ENCODE measurements around the gene FAM98A. TPM values are rescaled to one million over a fixed set of nuclear protein-coding genes. Genes with fewer than 3 reads are reported as not detected.

The FAM98A gene
- total RNA-seq, 1 donor from 2014 or later = 20.4 TPM

DNA sequence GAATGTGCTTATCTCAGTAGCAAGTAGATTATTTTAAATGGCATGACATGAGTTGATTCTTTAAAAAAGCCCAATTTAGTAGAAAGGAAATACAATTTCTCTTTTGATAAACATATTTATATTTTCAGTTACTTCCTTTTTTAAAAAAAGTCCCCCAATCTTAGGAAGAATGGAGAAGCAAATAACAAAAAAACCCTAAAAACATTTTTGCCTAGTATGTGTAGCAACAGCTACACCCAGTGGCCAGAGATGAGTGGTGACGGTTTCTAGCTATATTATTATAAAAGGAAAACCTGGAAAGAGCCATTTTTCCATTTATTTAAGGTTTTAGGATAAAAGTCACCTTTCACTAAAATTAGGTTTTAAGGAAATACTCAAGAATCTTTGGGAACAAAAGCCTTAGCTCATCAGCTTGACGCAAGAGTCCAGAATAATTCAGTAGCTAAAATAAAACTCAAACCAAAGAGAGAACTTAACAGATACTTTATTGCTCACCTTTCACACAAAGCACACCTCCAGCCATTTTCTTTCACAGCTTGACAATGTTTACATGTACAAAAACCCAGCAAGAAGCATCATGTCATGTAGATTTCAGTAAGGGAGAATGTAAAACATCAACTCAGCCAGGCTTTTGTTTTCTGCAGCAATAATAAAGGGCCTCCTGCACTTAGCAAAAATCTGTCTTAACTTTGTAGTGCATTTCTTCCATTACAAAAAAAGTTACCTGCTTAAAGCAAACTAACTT is 15.7 kb downstream of the FAM98A start:
- no peak for DNase-seq (ENCODE audit: low read depth)
- no peak overlapping the region for H3K4me3 ChIP-seq (ENCODE audit: low read depth, low read length)
- TF ChIP-seq, protein P1, sequence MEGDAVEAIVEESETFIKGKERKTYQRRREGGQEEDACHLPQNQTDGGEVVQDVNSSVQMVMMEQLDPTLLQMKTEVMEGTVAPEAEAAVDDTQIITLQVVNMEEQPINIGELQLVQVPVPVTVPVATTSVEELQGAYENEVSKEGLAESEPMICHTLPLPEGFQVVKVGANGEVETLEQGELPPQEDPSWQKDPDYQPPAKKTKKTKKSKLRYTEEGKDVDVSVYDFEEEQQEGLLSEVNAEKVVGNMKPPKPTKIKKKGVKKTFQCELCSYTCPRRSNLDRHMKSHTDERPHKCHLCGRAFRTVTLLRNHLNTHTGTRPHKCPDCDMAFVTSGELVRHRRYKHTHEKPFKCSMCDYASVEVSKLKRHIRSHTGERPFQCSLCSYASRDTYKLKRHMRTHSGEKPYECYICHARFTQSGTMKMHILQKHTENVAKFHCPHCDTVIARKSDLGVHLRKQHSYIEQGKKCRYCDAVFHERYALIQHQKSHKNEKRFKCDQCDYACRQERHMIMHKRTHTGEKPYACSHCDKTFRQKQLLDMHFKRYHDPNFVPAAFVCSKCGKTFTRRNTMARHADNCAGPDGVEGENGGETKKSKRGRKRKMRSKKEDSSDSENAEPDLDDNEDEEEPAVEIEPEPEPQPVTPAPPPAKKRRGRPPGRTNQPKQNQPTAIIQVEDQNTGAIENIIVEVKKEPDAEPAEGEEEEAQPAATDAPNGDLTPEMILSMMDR (conservative IDR thresholded peaks at IDR 0.05; ENCODE audit: low read depth, low read length) = peak; percentile 90

DNA sequence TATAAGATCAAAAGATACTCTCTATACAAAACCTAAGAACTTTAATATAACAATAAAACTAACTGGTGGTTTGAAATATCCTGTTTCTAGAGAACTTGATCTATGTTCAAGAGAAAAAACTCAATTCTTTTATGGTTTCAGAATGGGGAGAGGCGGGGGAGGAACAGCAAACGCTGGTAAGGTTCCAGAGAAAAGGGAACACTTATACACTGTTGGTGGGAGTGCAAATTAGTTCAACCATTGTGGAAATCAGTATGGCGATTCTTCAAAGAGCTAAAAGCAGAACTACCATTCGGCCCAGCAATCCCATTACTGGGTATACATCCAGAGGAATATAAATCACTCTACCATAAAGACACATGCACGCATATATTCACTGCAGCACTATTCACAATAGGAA is 17.2 kb downstream of the FAM98A start:
- TF ChIP-seq, protein P1 (conservative IDR thresholded peaks at IDR 0.05; ENCODE audit: low read depth, low read length) = no peak
- no peak for DNase-seq (ENCODE audit: low read depth)
- no peak overlapping the region for H3K4me3 ChIP-seq (ENCODE audit: low read depth, low read length)

DNA sequence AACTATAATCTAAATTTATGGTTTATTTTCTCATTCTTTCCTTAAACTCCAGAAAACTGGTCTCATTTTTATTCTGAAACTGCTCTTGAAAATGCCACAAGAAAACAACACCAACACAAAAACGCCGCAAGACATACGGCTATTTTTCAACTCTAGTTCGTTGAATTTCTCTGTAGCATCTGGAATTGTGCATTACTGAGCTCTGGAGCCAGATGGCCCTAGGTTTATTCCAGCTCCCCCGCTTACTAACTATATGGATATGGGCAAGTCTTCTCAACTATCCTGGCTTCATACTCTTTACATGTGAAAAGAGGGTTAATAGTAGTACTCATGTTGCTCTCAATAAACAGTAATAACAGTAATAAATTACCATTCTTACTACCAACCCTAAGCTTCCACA is 19.9 kb downstream of the FAM98A start:
- TF ChIP-seq, protein P1 (conservative IDR thresholded peaks at IDR 0.05; ENCODE audit: low read depth, low read length) = no peak
- H3K4me3 ChIP-seq (ENCODE audit: low read depth, low read length) = no peak overlapping the region
- DNase-seq (ENCODE audit: low read depth) = no peak

DNA sequence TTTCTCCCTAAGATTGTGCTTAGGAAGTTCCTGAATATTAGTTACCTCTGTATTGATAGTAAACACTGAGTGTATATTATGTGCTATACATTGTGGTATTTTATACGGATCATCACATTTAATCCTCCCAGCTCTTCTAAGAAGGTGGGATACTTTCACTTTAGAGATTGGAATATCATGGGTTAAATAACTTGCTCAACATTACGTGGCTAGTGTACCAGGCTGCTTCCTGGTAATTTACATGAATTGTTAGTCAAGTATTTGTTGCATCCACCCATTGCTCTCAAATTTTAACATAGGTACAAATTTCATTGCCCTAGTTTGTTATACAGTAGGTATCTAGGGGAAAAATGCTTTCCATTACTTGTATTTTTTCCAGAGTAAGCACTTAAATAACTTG is 21.4 kb downstream of the FAM98A start:
- H3K4me3 ChIP-seq (ENCODE audit: low read depth, low read length) = no peak overlapping the region
- TF ChIP-seq, protein P1 (conservative IDR thresholded peaks at IDR 0.05; ENCODE audit: low read depth, low read length) = no peak
- DNase-seq (ENCODE audit: low read depth) = no peak

DNA sequence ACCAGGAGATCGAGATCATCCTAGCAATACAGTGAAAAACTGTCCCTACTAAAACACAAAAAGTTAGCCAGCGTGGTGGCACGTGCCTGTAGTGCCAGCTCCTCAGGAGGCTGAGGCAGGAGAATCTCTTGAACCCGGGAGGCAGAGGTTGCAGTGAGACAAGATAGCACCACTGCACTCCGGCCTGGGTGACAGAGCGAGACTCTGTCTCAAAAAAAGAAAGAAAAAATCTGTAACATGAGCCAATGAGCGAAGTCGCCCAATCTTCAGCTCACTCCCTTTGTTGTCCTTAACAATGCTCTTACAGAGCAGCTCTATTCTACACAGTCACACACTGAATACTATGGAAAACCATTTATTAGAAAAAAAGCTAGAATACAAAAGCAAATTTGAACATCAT is 22.0 kb downstream of the FAM98A start:
- TF ChIP-seq, protein P1 (conservative IDR thresholded peaks at IDR 0.05; ENCODE audit: low read depth, low read length) = no peak
- no peak for DNase-seq (ENCODE audit: low read depth)
- H3K4me3 ChIP-seq (ENCODE audit: low read depth, low read length) = no peak overlapping the region

DNA sequence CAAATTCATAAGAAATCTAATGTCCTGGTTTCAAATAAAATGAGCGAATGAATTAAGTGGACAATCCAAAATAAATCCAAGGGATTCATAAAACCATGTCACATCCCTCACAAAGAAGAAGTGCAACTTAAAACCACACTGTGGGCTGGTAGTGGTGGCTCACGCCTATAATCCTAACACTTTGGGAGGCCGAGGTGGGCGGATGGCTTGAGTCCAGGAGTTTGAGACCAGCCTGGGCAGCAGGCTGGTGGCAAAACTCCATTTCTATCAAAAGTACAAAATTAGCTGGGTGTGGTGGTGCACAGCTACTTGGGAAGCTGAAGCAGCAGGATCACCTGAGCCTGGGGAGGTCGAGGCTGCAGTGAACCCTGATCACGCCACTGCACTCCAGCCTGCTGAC is 25.4 kb downstream of the FAM98A start:
- TF ChIP-seq, protein P1 (conservative IDR thresholded peaks at IDR 0.05; ENCODE audit: low read depth, low read length) = no peak
- no peak overlapping the region for H3K4me3 ChIP-seq (ENCODE audit: low read depth, low read length)
- DNase-seq (ENCODE audit: low read depth) = no peak

DNA sequence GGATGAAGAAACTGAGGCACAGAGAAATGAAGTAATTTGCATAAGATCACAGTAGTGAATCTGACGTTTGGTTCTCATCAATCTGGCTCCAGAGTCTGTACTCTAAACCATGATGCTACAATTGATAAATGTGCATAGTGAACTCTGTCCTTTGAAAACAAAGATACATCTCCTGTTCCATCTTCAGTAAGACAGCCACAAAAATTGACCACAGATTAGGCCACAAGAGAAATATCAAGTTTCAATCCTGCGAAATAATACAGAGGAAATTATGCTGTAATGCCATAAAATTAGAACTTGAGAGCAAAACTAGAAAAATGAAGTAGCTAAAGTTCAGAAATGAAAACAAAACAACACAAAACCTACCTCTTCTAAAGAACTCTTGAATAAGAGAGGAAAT is 28.4 kb downstream of the FAM98A start:
- no peak for DNase-seq (ENCODE audit: low read depth)

More for the DNA sequence above, 28.4 kb downstream of the FAM98A start:
- no peak overlapping the region for H3K4me3 ChIP-seq (ENCODE audit: low read depth, low read length)
- TF ChIP-seq, protein P1 (conservative IDR thresholded peaks at IDR 0.05; ENCODE audit: low read depth, low read length) = no peak

Measured in epithelial cell of proximal tubule (primary cell).